ENCODE measurements around the gene SPATS2L.

GRCh38 chr2:200475795-200476194 is 169.3 kb downstream of the SPATS2L start:
- no peak for TF ChIP-seq POLR2A (IDR thresholded peaks at IDR 0.05; ENCODE audit: low read depth, low read length)
- no peak for TF ChIP-seq TAF1 (IDR thresholded peaks at IDR 0.05; ENCODE audit: borderline replicate concordance, low read depth, low read length)

All from GM12892 (cell line).